Ovary (tissue), 9 donors: ENCODE data around the gene INTS7. TPM values are rescaled to one million over a fixed set of nuclear protein-coding genes. Genes with fewer than 3 reads are reported as not detected.

Source experiments
- DNase-seq, 5 donors: peaks; one replicate each; pipeline ENCODE4 v3.0.0-alpha.2; 2019 to 2020
- H3K27ac ChIP-seq, 2 donors: fragments of 200-600 bp; one replicate each; pipeline versions ENCODE4 v1.5.1 to v1.8.0; 2019 to 2022
- H3K27me3 ChIP-seq: fragments of 200-600 bp; one replicate; pipeline ENCODE4 v1.8.0; 2022
- H3K36me3 ChIP-seq: fragments of 200-600 bp; sonication (generic); one replicate; pipeline ENCODE4 v1.5.1; 2019
- H3K4me1 ChIP-seq: one replicate; pipeline ENCODE4 v1.8.1; 2013; ENCODE audit warnings: mild to moderate bottlenecking, moderate library complexity; ENCODE audit not compliant: insufficient read depth
- H3K4me3 ChIP-seq: fragments of 200-600 bp; sonication (generic); one replicate; pipeline ENCODE4 v1.5.1; 2017
- H3K9me3 ChIP-seq, 2 donors: fragments of 200-600 bp in 1 of 2; sonication (generic) in 1 of 2; one replicate each; pipeline versions ENCODE4 v1.5.1 to v1.8.1; 2013 to 2019; ENCODE audit warnings: mild to moderate bottlenecking in 1 of 2, moderate library complexity in 1 of 2
- CTCF ChIP-seq, 3 donors: fragments of 450-650 bp in 2 of 3; fragments of 200-600 bp in 1 of 3; IDR thresholded peaks; one replicate each; pipeline versions ENCODE4 v1.5.1 to v1.8.0; 2016 to 2022; ENCODE audit warnings: antibody characterized with exemption in 3 of 3, mild to moderate bottlenecking in 1 of 3
- EP300 ChIP-seq: sonication (generic); formaldehyde crosslinking; IDR thresholded peaks from one replicate; pipeline ENCODE4 v1.6.1; 2017; ENCODE audit warnings: antibody characterized with exemption
- POLR2A ChIP-seq: fragments of 450-650 bp; IDR thresholded peaks from one replicate; pipeline ENCODE4 v1.6.1; 2017; ENCODE audit warnings: antibody characterized with exemption, mild to moderate bottlenecking, moderate library complexity
- WGBS, 3 donors: extraction: QIAGEN DNeasy Blood & Tissue Kit in 1 of 3; methylation state at CpG; one replicate each; pipeline versions ENCODE4 v1.1.5 to v1.1.7; 2013 to 2017; 5-methylcytosine and 5-hydroxymethylcytosine counted together
- intact Hi-C, 4 donors: fragments of 100-400 bp; cut with DNase I; formaldehyde crosslinking; loops; one replicate each; pipeline versions ENCODE4 v1.11.0 to v1.15.1; 2022 to 2023
- polyA plus RNA-seq, 2 donors: library from polyadenylated mRNA; stranded (reverse); fragments of 200-250 nt in 1 of 2; fragments of 350-450 nt in 1 of 2; fragmentation: Illumina TruSeq in 1 of 2; extraction: RNeasy Lipid Tissue Mini Kit (QIAGEN cat#74804) in 1 of 2; gene quantifications; one replicate each; pipeline ENCODE4 v1.2.3, GENCODE V29; 2013 to 2014
- total RNA-seq, 7 donors: library from RNA; depleted of rRNA in 2 of 7; stranded (reverse); fragments of >200 nt in 2 of 7; fragmentation: NEBNext Ultra II Directional in 3 of 7; extraction: Animal tissue kit (Norgen Biotek cat#: 25700) in 3 of 7; gene quantifications; one replicate each; pipeline versions ENCODE4 v1.1.0 to v1.2.4, GENCODE V29; 2016 to 2023
- donor health status: DM: no; HTN: no; CAD: no; lungs with moderate emphysema.
- donor health status: DM: no; HTN: no; CAD: no.
- donor health status: Bipolar disorder and iron deficiency.
- donor health status: DM: yes; HTN: yes; CAD: no.
- donor health status: DM: no; HTN: no; CAD: no.
- donor health status: DM: yes; HTN: yes; CAD: no.

Gene INTS7
- total and polyA plus RNA-seq, 9 donors, result 4.0 to 19.1 (median 7.0) TPM

GRCh38 chr1:211952299-211952698, 83.1 kb downstream of the INTS7 start:
- DNase-seq, result no peak
- Histone ChIP-seq H3K4me3 (no peak overlapping the region), H3K9me3 (no peaks in the 10 kb centered on the region), H3K4me1 (no peaks in the 10 kb centered on the region), H3K27me3 (no peaks in the 10 kb centered on the region), H3K36me3 (no peaks in the 10 kb centered on the region), H3K27ac (no peak overlapping the region)
- intact Hi-C loops, result no loop called here
- TF ChIP-seq CTCF (IDR thresholded peaks at IDR 0.05) (no peak), EP300 (no peak), POLR2A (no peak)
- 95 to 98% (median 96%) methylated on average over 2 of the region's 2 CpGs for WGBS, 3 donors

- no peak overlapping the region for H3K27ac ChIP-seq
- no peak for TF ChIP-seq POLR2A
- TF ChIP-seq CTCF (IDR thresholded peaks at IDR 0.05), result no peak
- TF ChIP-seq EP300, result no peak
- H3K36me3 ChIP-seq, result no peaks in the 10 kb centered on the region
- H3K27me3 ChIP-seq, result no peaks in the 10 kb centered on the region
- H3K4me3 ChIP-seq, result no peak overlapping the region
- intact Hi-C loops, result no loop called here
- DNase-seq, result no peak
- H3K4me1 ChIP-seq, result no peaks in the 10 kb centered on the region
- no peaks in the 10 kb centered on the region for H3K9me3 ChIP-seq
Measured at GRCh38 chr1:211951856-211952255, 83.5 kb downstream of the INTS7 start.

GRCh38 chr1:211948377-211948776, 87.0 kb downstream of the INTS7 start:
- Histone ChIP-seq H3K36me3 (no peaks in the 10 kb centered on the region), H3K4me1 (no peaks in the 10 kb centered on the region), H3K27ac (no peak overlapping the region), H3K4me3 (no peak overlapping the region), H3K27me3 (no peaks in the 10 kb centered on the region), H3K9me3 (no peaks in the 10 kb centered on the region)
- WGBS, 3 donors, result 91 to 93% (median 92%) methylated on average over 5 of the region's 5 CpGs
- TF ChIP-seq EP300 (no peak), POLR2A (no peak), CTCF (IDR thresholded peaks at IDR 0.05) (no peak)
- DNase-seq, result no peak
- intact Hi-C loops, result no loop called here

GRCh38 chr1:211947396-211948295, 87.7 kb downstream of the INTS7 start:
- intact Hi-C loops, result no loop called here
- no peak for DNase-seq
- H3K4me3 ChIP-seq, result no peak overlapping the region
- TF ChIP-seq EP300 (no peak), CTCF (IDR thresholded peaks at IDR 0.05) (no peak)
- no peaks in the 10 kb centered on the region for H3K36me3 ChIP-seq
- H3K9me3 ChIP-seq, result no peaks in the 10 kb centered on the region
- H3K27me3 ChIP-seq, result no peaks in the 10 kb centered on the region
- WGBS, 3 donors, result 73 to 76% (median 76%) methylated on average over 11 of the region's 11 CpGs
- H3K27ac ChIP-seq, result no peak overlapping the region
- no peaks in the 10 kb centered on the region for H3K4me1 ChIP-seq
